Measurements from ENCODE around the gene MYBPC1.
"Not testable (repeated sequence)": the region's sequence is repeated elsewhere in the genome, so short reads cannot be mapped to it uniquely, and the experiment has no call there.

Gene MYBPC1

GRCh38 chr12:101734482-101734881 is 139.7 kb downstream of the MYBPC1 start:
- not testable (repeated sequence) for DNase-seq (ENCODE audit: low read depth)

Data from stimulated activated CD8-positive, alpha-beta memory T cell treated with anti-CD3 and anti-CD28 coated beads, Interleukin-15, amount 100 ng/mL, for 1 hour (primary cell).